GM15510 (cell line): Measurements from ENCODE around the gene FOS.

Experiments
- POLR2A ChIP-seq: IDR thresholded peaks from 3 replicates; pipeline ENCODE4 v1.6.1; 2011; ENCODE audit warnings: borderline replicate concordance; ENCODE audit not compliant: insufficient read length; ENCODE audit errors: extremely low read depth

The FOS gene

GRCh38 chr14:75280831-75281653 is 2.4 kb downstream of the FOS start:
- TF ChIP-seq POLR2A = no peak

GRCh38 chr14:75281654-75282019 is 3.0 kb downstream of the FOS start:
- TF ChIP-seq POLR2A = no peak

GRCh38 chr14:75282170-75282554 is 3.5 kb downstream of the FOS start:
- no peak for TF ChIP-seq POLR2A

- no peak for TF ChIP-seq POLR2A
Measured at GRCh38 chr14:75283162-75283832, 4.7 kb downstream of the FOS start.

GRCh38 chr14:75283833-75284563 is 5.4 kb downstream of the FOS start:
- no peak for TF ChIP-seq POLR2A

GRCh38 chr14:75285331-75285730 is 6.7 kb downstream of the FOS start:
- TF ChIP-seq POLR2A = no peak

DNA sequence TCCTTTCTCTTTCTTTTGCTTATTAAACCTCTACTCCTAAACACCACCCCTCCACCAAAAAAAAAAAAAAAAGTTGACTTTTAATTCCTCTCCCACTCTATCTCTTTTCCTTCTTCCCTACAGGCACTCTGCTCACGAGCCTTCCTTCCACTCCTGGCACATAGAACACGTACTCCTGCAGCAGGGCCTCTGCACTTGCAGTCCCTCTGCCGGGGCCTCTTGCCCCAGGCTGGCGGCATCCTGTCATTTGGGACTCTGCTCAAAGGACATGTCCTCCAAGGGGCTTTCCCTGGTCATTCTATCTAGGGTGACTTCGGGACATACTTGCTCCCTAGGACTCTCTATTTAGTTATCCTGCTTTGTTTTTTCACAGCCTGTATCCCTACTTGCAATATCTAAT is 7.7 kb downstream of the FOS start:
- TF ChIP-seq POLR2A = no peak

DNA sequence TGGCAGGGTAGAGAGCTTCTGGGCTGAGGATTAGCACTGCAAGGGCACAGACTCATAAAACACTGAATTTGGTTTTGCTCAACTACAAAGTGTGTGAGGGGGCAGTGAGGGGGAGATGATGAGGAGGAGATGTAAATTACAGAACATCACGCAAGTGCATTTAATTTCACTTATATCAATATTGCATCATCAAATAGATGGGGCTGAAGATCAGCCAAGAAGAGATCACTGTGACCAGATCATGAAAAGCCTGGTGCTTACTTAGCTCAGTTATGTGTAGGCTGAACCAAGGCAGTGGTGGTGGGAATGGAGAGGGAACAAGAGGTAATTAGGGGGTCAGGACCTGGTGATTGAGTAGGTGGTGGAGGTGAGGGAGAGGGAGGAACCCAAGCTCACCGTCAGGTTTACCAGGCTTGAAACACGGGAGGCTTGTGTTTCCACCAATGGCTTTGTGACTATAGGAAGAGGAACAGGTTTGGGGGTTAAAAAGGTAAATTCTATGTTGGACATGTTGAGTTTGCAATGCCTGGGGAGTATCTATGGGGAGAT is 11.3 kb downstream of the FOS start:
- no peak for TF ChIP-seq POLR2A

- no peak for TF ChIP-seq POLR2A
Measured at GRCh38 chr14:75290851-75291250, 12.2 kb downstream of the FOS start.

DNA sequence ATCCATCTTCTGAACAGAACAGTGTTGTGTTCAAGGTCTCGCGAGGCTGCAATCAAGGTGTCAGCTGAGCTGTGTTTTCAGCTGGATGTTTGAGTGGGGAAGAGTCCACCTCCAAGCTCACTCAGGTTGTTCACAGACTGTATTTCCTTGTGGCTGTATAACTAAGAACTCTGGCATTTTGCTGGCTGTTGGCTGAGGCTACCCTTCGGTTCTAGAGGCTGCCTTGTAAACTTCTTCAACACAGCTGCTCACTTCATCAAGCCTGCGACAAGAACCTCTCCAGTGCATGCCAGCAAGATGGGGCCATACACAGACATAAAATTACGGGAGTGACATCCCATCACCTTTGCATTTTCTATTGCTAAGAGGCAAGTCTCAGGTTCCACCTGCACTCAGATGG is 12.7 kb downstream of the FOS start:
- TF ChIP-seq POLR2A = no peak

- TF ChIP-seq POLR2A = no peak
Measured at GRCh38 chr14:75292101-75292563, 13.5 kb downstream of the FOS start.

DNA sequence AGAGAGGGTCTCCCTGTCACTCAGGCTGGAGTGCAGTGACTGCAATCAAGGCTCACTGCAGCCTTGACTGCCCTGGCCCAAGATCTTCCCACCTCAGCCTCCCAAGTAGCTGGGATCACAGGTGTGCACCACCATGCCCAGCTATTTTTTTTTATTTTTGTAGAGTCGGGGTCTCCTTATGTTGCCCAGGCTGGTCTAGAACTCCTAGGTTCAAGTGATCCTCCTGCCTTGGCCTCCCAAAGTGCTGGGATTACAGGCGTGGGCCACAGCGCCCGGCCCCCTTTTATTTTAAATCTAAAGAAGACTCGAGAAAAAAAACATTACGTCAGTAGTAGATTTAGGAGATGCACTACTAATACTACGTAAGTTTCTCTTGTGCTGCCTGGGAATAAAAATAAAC is 14.3 kb downstream of the FOS start:
- no peak for TF ChIP-seq POLR2A

- no peak for TF ChIP-seq POLR2A
Measured at GRCh38 chr14:75293920-75294648, 15.5 kb downstream of the FOS start.

DNA sequence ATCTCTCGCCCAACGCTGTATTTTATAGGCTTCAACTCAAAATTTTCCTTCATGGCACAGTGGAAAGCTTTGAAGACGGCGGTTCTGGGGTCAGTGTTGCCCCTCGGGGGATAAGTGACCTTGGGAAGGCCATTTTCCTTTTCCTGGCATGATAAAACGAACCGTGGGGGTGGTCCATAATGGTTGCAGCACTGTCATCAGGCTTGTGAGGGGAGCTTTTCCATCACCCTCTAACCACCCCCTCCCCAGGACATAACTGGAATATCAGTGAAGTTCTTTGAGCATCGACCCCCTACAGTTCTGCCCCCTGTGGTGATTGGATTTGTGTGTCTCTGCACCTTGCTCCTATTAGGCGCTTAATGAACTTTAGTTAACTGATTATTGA is 16.0 kb downstream of the FOS start:
- no peak for TF ChIP-seq POLR2A
